ENCODE data around the gene RABAC1.

The RABAC1 gene

GRCh38 chr19:41913538-41914423 is 45.3 kb downstream of the RABAC1 start:
- no peak for DNase-seq

DNA sequence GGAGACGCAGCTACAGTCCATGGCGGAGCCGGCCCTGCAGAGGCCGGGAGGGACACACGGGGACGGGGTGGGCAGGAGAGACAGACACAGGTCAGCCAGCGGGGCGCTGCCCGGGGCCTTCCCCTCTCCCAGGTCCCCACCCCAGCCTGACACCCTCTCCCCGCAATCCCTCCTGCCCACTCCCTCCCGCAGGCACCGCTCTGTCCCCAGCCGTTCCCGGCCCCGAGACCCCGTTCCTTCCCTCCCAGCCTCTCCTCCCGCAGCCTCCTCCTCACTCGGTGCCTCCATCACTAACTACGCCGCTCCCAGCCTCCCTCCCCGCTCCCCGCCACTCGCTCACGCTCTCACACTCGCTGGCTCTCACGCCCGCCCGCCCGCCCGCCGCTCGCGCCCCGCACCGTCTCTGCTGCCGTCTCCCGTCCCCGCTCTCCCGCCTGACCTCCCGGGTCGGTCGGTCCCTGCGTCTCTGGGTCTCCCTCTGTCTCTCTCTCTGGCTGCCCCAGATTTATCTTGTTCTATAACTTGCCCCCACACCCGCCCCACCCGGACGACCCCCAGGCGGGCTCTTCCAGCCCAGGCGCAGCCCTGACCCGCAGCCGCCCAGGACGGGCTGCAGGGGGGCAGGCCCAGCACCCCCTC is 46.1 kb downstream of the RABAC1 start:
- no peak for DNase-seq

DNA sequence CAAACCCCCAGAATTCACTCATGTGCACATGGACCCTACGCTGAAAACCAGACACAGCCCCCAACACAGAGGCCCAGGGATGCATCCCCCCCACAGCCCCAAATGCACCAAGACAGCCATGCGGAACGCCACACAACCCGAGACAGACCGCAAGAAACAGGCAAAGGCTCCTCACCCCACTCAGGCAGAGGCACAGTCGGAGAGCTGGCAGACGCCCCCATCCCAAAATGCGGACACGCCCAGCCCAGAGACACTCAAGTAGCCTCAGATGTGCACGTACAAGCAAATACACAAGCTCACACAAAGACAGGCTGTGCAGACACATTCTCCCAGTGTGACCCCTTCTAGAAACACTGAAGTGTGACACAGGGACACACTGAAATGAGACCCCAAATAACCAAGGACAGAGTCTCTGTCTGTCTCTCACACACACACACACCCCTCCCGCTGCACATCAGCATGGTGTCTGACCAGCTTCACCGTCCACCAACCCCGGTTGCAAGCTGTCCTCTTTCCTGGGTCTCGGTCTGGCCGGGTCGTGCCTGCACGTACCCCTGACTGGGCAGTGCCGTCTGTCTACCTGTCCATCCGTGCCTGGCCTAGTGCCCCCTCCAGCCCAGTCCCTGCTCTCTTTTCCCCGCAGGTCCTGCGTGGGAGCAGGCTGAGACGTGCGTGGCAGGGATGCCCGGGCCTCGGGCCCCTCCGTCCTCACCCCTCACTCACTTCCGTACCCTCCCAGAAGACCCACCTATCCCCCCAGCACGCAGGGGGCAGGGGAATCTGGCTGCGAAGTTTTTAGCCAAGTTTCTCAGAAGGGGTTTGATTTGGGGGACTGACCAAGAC is 47.0 kb downstream of the RABAC1 start:
- DNase-seq, result no peak

DNA sequence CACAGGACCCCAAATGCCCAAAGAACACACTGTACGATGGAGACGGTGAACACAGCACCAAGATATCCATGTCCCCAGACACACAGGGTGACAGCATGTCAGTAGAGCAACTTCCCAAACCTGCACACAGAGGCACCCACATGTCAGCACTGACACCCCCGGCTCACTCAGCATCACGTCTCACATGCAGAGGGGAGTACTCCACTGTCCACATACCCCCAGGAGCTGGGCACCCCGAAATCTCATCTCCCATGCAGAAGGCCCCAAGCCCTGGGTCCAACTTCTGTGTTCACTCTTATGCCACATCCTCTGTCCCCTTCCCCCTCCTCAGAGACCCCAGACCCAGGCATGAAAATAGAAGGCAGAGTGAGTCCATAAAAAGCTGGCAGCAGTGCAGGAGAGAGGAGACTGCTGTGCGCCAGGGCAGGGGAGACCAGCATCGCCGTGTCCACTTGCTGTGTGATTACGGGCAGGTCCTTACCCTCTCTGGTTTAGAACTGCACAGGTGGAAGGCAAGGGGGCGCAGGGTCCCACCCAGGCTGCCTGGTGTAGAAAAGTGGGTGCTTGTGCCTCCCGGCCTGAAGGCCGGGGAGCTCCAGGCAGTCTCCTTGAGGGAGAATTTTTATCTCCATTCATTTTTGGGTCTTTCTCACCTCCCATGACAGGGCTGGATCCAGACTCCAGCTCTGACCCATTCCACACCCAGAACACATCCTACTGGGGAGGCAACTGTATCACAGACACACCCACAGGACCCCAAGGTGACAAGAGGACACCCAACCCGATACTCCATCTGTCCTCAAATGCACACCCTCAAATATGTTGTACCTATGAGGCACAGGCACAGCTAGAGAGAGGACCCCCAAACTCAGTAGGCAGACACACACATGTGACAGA is 47.9 kb downstream of the RABAC1 start:
- no peak for DNase-seq

GRCh38 chr19:41910240-41910991 is 48.7 kb downstream of the RABAC1 start:
- no peak for DNase-seq

GRCh38 chr19:41909706-41910105 is 49.4 kb downstream of the RABAC1 start:
- no peak for DNase-seq

GRCh38 chr19:41908724-41909464 is 50.2 kb downstream of the RABAC1 start:
- no peak for DNase-seq

- no peak for DNase-seq
Measured at GRCh38 chr19:41907994-41908615, 51.0 kb downstream of the RABAC1 start.

GRCh38 chr19:41906916-41907680 is 52.0 kb downstream of the RABAC1 start:
- no peak for DNase-seq

Measured in stimulated activated CD4-positive, alpha-beta T cell treated with anti-CD3 and anti-CD28 coated beads, Interleukin-4, amount 100 ng/mL, for 4 hours (primary cell).